IMR-90 (cell line): ENCODE measurements around the gene NME7. TPM values are rescaled to one million over a fixed set of nuclear protein-coding genes. Genes with fewer than 3 reads are reported as not detected.

Source experiments
- ATAC-seq: fragments of 200-7000 bp; cut with Tn5 transposase; 2 replicates; pipeline ENCODE4 v1.9.1; 2020; ENCODE audit warnings: low read depth, mild to moderate bottlenecking, moderate library complexity
- BruUV-seq: library from RNA; stranded (reverse); fragments of 400-500 nt; replicated peaks from 2 replicates; lab custom pipeline; 2021; lab: Mats Ljungman, UMichigan
- CTCF ChIA-PET: fragments of 300-600 bp; formaldehyde crosslinking; extraction: SDS; loops from one replicate; lab custom pipeline; 2021; ENCODE audit warnings: antibody characterized with exemption; lab: Yijun Ruan, JAX
- POLR2A ChIA-PET: fragments of 300-600 bp; sonication (Branson Sonifier 250); formaldehyde crosslinking; loops from one replicate; lab custom pipeline; 2022; ENCODE audit warnings: antibody characterized with exemption; ENCODE audit not compliant: unreplicated experiment; lab: Charles Lee
- DNase-seq: peaks from one replicate; pipeline ENCODE4 v3.0.0; 2013
- H2AFZ ChIP-seq: replicated peaks from 2 replicates; pipeline ENCODE3; 2013; ENCODE audit warnings: low read length, mild to moderate bottlenecking; ENCODE audit not compliant: poor library complexity
- H2AK5ac ChIP-seq: 2 replicates; pipeline ENCODE4 v1.6.1; 2013; ENCODE audit warnings: low read depth, low read length, inconsistent platforms
- H2AK9ac ChIP-seq: replicated peaks from 2 replicates; pipeline ENCODE3; 2013; ENCODE audit warnings: mild to moderate bottlenecking, low read depth, low read length, moderate library complexity; ENCODE audit not compliant: poor library complexity
- H2BK120ac ChIP-seq: 2 replicates; pipeline ENCODE4 v1.6.1; 2013; ENCODE audit warnings: low read depth, low read length, inconsistent platforms
- H2BK15ac ChIP-seq: 3 replicates; pipeline ENCODE4 v1.6.1; 2013; ENCODE audit warnings: low read depth, low read length, inconsistent platforms
- H2BK20ac ChIP-seq: 2 replicates; pipeline ENCODE4 v1.6.1; 2013; ENCODE audit warnings: low read depth, mild to moderate bottlenecking, inconsistent platforms, low read length, moderate library complexity
- H2BK5ac ChIP-seq: 2 replicates; pipeline ENCODE4 v1.6.1; 2013; ENCODE audit warnings: mild to moderate bottlenecking, low read depth, low read length, inconsistent platforms; ENCODE audit not compliant: poor library complexity, severe bottlenecking
- H3K14ac ChIP-seq: replicated peaks from 2 replicates; pipeline ENCODE4 v1.6.1; 2013; ENCODE audit warnings: low read depth, low read length, inconsistent platforms
- H3K18ac ChIP-seq: 2 replicates; pipeline ENCODE4 v1.6.1; 2013; ENCODE audit warnings: low read depth, low read length, control low read depth
- H3K23ac ChIP-seq: 2 replicates; pipeline ENCODE4 v1.6.1; 2013; ENCODE audit warnings: low read depth, low read length, inconsistent platforms
- H3K27ac ChIP-seq: 2 replicates; pipeline ENCODE4 v1.5.1; 2013; ENCODE audit warnings: mild to moderate bottlenecking, control low read depth, low read length; ENCODE audit not compliant: insufficient read depth
- H3K27me3 ChIP-seq: 2 replicates; pipeline ENCODE4 v1.6.1; 2013; ENCODE audit warnings: low read length; ENCODE audit not compliant: control insufficient read depth, insufficient read depth
- H3K36me3 ChIP-seq: 2 replicates; pipeline ENCODE4 v1.6.1; 2013; ENCODE audit warnings: low read length, mixed read lengths; ENCODE audit not compliant: control insufficient read depth, insufficient read depth
- H3K4ac ChIP-seq: 2 replicates; pipeline ENCODE4 v1.6.1; 2013; ENCODE audit warnings: low read depth, low read length, inconsistent platforms
- H3K4me1 ChIP-seq: 2 replicates; pipeline ENCODE4 v1.6.1; 2013; ENCODE audit warnings: low read length, mixed read lengths; ENCODE audit not compliant: control insufficient read depth, insufficient read depth
- H3K4me2 ChIP-seq: 2 replicates; pipeline ENCODE4 v1.6.1; 2013; ENCODE audit warnings: low read depth, mild to moderate bottlenecking, control low read depth, low read length, moderate library complexity
- H3K4me3 ChIP-seq: 2 replicates; pipeline ENCODE4 v1.5.1; 2013; ENCODE audit warnings: low read depth, mild to moderate bottlenecking, control low read depth, low read length, moderate library complexity; ENCODE audit not compliant: insufficient read depth
- H3K56ac ChIP-seq: 2 replicates; pipeline ENCODE4 v1.6.1; 2013; ENCODE audit warnings: low read length, inconsistent platforms; ENCODE audit not compliant: insufficient read depth; ENCODE audit errors: extremely low read depth
- H3K79me1 ChIP-seq, 2 experiments: 2 replicates each; pipeline ENCODE4 v1.6.1; 2013; ENCODE audit warnings: low read length in 2 of 2, inconsistent platforms in 1 of 2, low read depth in 1 of 2
- H3K9ac ChIP-seq: 2 replicates; pipeline ENCODE4 v1.6.1; 2013; ENCODE audit warnings: low read depth, low read length, control low read depth
- H3K9me1 ChIP-seq: 2 replicates; pipeline ENCODE4 v1.6.1; 2013; ENCODE audit warnings: low read length, inconsistent platforms; ENCODE audit not compliant: insufficient read depth
- H3K9me3 ChIP-seq: 2 replicates; pipeline ENCODE4 v1.6.1; 2013; ENCODE audit warnings: low read length; ENCODE audit not compliant: control insufficient read depth, insufficient read depth
- H4K20me1 ChIP-seq: 2 replicates; pipeline ENCODE4 v1.6.1; 2013; ENCODE audit warnings: low read length, inconsistent platforms; ENCODE audit not compliant: insufficient read depth
- H4K5ac ChIP-seq: 2 replicates; pipeline ENCODE4 v1.6.1; 2013; ENCODE audit warnings: mild to moderate bottlenecking, low read depth, low read length, control low read depth
- H4K8ac ChIP-seq, 2 experiments: 2 replicates each; pipeline ENCODE4 v1.6.1; 2013; ENCODE audit warnings: low read depth in 2 of 2, low read length in 2 of 2, control low read depth in 1 of 2, inconsistent platforms in 1 of 2
- H4K91ac ChIP-seq: 2 replicates; pipeline ENCODE4 v1.6.1; 2013; ENCODE audit warnings: low read depth, low read length, inconsistent platforms; ENCODE audit not compliant: insufficient read depth
- BHLHE40 ChIP-seq: fragments of 150-350 bp; IDR thresholded peaks from 2 replicates; pipeline ENCODE4 v1.6.1; 2016; ENCODE audit warnings: mild to moderate bottlenecking, low read depth, low read length
- CEBPB ChIP-seq: IDR thresholded peaks from 2 replicates; pipeline ENCODE4 v1.6.1; 2012; ENCODE audit warnings: low read depth, low read length, improper control_type of control experiment
- CHD1 ChIP-seq: IDR thresholded peaks from 2 replicates; pipeline ENCODE4 v1.6.1; 2012; ENCODE audit warnings: low read depth, low read length, improper control_type of control experiment
- FOS ChIP-seq: fragments of 150-350 bp; IDR thresholded peaks from 2 replicates; pipeline ENCODE4 v1.6.1; 2016; ENCODE audit warnings: low read depth, low read length
- MAZ ChIP-seq: IDR thresholded peaks from 2 replicates; pipeline ENCODE4 v1.6.1; 2012; ENCODE audit warnings: low read depth, mild to moderate bottlenecking, low read length, improper control_type of control experiment, moderate library complexity, borderline replicate concordance
- MXI1 ChIP-seq: IDR thresholded peaks from 2 replicates; pipeline ENCODE4 v1.6.1; 2012; ENCODE audit warnings: low read depth, mild to moderate bottlenecking, low read length, moderate library complexity, borderline replicate concordance
- NFE2L2 ChIP-seq: fragments of 150-350 bp; IDR thresholded peaks from 2 replicates; pipeline ENCODE4 v1.6.1; 2016; ENCODE audit warnings: low read depth, mild to moderate bottlenecking, low read length
- POLR2A ChIP-seq: IDR thresholded peaks from 2 replicates; pipeline ENCODE4 v1.6.1; 2012; ENCODE audit warnings: mild to moderate bottlenecking, low read depth, low read length
- RFX5 ChIP-seq: IDR thresholded peaks from 2 replicates; pipeline ENCODE4 v1.8.0; 2012; ENCODE audit warnings: low read depth, mild to moderate bottlenecking, low read length, moderate library complexity
- WGBS, 2 experiments: methylation state at CpG; one replicate each; pipeline versions ENCODE4 v1.1.5 to v1.1.7; 2013; ENCODE audit warnings: missing lambda C conversion rate in 2 of 2; ENCODE audit not compliant: insufficient read length in 1 of 2; ENCODE audit errors: extremely low coverage in 2 of 2; 5-methylcytosine and 5-hydroxymethylcytosine counted together
- dilution Hi-C: fragments of 300-500 bp; cut with HindIII; formaldehyde crosslinking; loops from one replicate; pipeline ENCODE4 v1.14.3; 2018; ENCODE audit warnings: low sequenced_read_pairs; ENCODE audit not compliant: unreplicated experiment
- in situ Hi-C: fragments of 300-500 bp; cut with MboI; formaldehyde crosslinking; loops from 3 replicates; pipeline ENCODE4 v1.14.3; 2019; ENCODE audit warnings: low sequenced_read_pairs, inconsistent platforms, mixed read lengths
- intact Hi-C: fragments of 100-400 bp; cut with micrococcal nuclease; formaldehyde crosslinking; loops from 2 replicates; pipeline ENCODE4 v1.10.0; 2022
- polyA plus RNA-seq, 3 experiments: library from polyadenylated mRNA; depleted of rRNA; stranded (reverse); fragments of >200 nt; gene quantifications; 2 replicates each; pipeline ENCODE4 v1.2.3, GENCODE V29; 2012; ENCODE audit warnings: low replicate concordance in 1 of 3
- total RNA-seq: library from RNA; depleted of rRNA; stranded (reverse); fragments of >200 nt; gene quantifications from 2 replicates; pipeline ENCODE4 v1.2.3, GENCODE V29; 2012
- TF ChIP-seq, protein P1 (sequence below): fragments of 150-350 bp; IDR thresholded peaks from 2 replicates; pipeline ENCODE4 v1.6.1; 2017; ENCODE audit warnings: mild to moderate bottlenecking, antibody characterized with exemption, low read length, low read depth
- TF ChIP-seq, protein P2 (sequence below): conservative IDR thresholded peaks from 2 replicates; pipeline ENCODE4 v1.5.1; 2012; ENCODE audit warnings: mild to moderate bottlenecking, low read depth, low read length, improper control_type of control experiment

Gene NME7
- total and polyA plus RNA-seq, 2 of the 4 experiments (the other 2 are of a cell fraction), result 18.3 to 22.4 TPM

DNA sequence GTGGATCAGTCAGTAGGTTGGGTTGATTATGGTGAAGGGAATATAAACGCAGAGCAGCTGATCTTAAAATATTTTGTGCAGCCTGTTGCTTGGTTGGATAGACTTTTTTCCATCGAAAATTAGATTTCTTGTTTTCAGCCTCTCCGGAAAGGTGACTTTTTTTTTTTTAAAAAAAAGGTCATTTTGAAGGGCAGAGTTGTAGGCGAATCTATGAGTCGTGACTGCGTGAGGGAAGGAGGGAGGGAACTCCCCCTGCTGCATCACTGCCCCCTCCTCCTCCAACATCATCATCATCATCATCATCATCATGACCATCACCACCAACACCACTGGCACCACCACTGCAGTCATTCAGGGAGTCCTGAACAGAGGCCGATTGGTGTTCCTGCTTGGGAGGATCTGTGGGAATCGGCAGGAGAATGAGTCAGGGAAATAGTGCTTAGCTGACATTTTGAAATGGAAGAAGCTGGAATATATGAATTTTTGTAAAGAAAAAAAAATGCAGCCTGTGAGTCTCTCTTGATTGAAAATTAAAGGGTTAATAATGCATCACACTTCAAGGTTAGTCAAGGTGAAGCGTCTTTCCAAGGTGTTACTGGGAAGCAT lies 259.9 kb downstream of the NME7 start (continued):
- TF ChIP-seq NFE2L2, result 0 out of 2 replicates have a peak, but pooled peaks have one; percentile 5
- TF ChIP-seq MXI1, result no peak

DNA sequence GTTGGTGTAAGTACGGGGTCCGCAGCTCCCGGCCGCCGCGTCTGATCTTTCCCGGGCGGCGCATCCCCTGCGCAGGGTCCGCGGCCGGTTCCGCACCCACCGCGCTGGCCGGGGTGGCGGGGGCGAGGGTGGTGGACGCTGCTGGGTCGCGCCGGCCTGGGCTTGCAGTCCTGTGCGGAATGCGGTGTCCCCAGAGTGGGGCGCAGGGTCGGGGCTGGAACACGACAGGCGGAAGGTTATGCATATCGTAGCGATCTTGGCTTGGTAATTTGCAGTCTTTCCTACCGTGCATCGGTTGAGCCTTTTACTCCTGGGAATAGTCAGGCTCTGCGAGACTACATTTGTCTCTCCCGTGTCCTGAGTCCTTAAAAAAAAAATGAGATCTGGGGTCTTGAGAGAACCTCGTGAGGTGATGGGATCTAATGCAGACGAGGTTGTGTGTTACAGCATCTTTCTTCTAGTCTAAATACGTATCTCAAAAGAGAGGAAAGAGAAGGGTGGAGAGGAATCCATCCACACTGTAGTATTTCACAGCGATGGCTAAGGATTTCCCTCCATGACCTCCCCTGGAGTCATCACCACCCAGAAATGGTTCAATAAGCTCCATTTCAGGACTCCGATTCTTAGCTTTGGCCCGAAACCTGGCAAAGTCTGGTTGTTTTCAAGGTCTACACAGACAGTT lies 260.5 kb downstream of the NME7 start:
- in situ Hi-C loops, result loop anchor here (25.0 kb wide), 2 partner anchors 970 to 1605 kb away; partner anchors contain the start of gene GPR161
- dilution Hi-C loops, result no loop called here
- WGBS, 2 experiments, result 0% methylated on average over 8 of the region's 41 CpGs; no CpG with 5 or more reads in 1 of the 2 experiments
- H3K27ac ChIP-seq, result peak overlapping the region; percentile 58
- peak overlapping the region; percentile 59 for H3K14ac ChIP-seq
- peaks cover 5% of the 10 kb centered on the region; the same call in 1 of the 2 replicates for H3K9me1 ChIP-seq
- H2AK5ac ChIP-seq, result peak overlapping the region; percentile 52; the same call in 1 of the 2 replicates
- peak overlapping the region; percentile 11; the same call in 1 of the 2 replicates for H4K5ac ChIP-seq
- H2AFZ ChIP-seq, result peak overlapping the region; percentile 91
- H3K4me1 ChIP-seq, result peaks cover 18% of the 10 kb centered on the region
- no peaks in the 10 kb centered on the region for H3K9me3 ChIP-seq
- peak overlapping the region; percentile 42; the same call in 1 of the 3 replicates for H2BK15ac ChIP-seq
- H4K20me1 ChIP-seq, result no peaks in the 10 kb centered on the region
- H3K27me3 ChIP-seq, result peaks cover 7% of the 10 kb centered on the region
- H2BK20ac ChIP-seq, result 0 out of 2 replicates have a peak overlapping the region, but pooled peaks have one; percentile 1
- H3K18ac ChIP-seq, result peak overlapping the region; percentile 68
- H3K56ac ChIP-seq, result peak overlapping the region; percentile 76; the same call in 1 of the 2 replicates
- CTCF ChIA-PET, result interaction anchor here (0.6 to 1.0 kb wide), 4 partner anchors 95 to 482 kb away, joined by 3 to 5 read pairs (median 4); no protein-coding TSS in a partner anchor
- H4K91ac ChIP-seq, result peak overlapping the region; percentile 75
- H2BK5ac ChIP-seq, result peak overlapping the region; percentile 77
- H4K8ac ChIP-seq, result peak overlapping the region in 1 of 2 experiments; percentile 48; a peak in 1 of 4 replicates
- intact Hi-C loops, result loop anchor here (2.0 to 5.0 kb wide), 3 partner anchors 220 to 260 kb away; partner anchors contain the start of genes BLZF1 and NME7
- H3K36me3 ChIP-seq, result peaks cover under 1% of the 10 kb centered on the region; the same call in 1 of the 2 replicates
- peak overlapping the region; percentile 61 for H3K4ac ChIP-seq
- DNase-seq, result peak; percentile 39
- POLR2A ChIA-PET, result no interaction called here
- H3K23ac ChIP-seq, result peak overlapping the region; percentile 94
- peak; percentile 0 for ATAC-seq
- peak overlapping the region; percentile 71 for H3K9ac ChIP-seq
- peak overlapping the region; percentile 99 for H3K4me2 ChIP-seq
- peak overlapping the region; percentile 76 for H2AK9ac ChIP-seq
- peaks cover 15 to 46% of the 10 kb centered on the region in 2 experiments for H3K79me1 ChIP-seq
- BruUV-seq, result no TSS peak
- H2BK120ac ChIP-seq, result peak overlapping the region; percentile 28; the same call in 1 of the 2 replicates
- peak overlapping the region; percentile 97 for H3K4me3 ChIP-seq
- TF ChIP-seq, protein P1, sequence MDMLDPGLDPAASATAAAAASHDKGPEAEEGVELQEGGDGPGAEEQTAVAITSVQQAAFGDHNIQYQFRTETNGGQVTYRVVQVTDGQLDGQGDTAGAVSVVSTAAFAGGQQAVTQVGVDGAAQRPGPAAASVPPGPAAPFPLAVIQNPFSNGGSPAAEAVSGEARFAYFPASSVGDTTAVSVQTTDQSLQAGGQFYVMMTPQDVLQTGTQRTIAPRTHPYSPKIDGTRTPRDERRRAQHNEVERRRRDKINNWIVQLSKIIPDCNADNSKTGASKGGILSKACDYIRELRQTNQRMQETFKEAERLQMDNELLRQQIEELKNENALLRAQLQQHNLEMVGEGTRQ, result no peak
- no peak for TF ChIP-seq MXI1
- TF ChIP-seq RFX5, result no peak
- no peak for TF ChIP-seq FOS
- no peak for TF ChIP-seq POLR2A
- no peak for TF ChIP-seq NFE2L2
- no peak for TF ChIP-seq MAZ
- TF ChIP-seq, protein P2, sequence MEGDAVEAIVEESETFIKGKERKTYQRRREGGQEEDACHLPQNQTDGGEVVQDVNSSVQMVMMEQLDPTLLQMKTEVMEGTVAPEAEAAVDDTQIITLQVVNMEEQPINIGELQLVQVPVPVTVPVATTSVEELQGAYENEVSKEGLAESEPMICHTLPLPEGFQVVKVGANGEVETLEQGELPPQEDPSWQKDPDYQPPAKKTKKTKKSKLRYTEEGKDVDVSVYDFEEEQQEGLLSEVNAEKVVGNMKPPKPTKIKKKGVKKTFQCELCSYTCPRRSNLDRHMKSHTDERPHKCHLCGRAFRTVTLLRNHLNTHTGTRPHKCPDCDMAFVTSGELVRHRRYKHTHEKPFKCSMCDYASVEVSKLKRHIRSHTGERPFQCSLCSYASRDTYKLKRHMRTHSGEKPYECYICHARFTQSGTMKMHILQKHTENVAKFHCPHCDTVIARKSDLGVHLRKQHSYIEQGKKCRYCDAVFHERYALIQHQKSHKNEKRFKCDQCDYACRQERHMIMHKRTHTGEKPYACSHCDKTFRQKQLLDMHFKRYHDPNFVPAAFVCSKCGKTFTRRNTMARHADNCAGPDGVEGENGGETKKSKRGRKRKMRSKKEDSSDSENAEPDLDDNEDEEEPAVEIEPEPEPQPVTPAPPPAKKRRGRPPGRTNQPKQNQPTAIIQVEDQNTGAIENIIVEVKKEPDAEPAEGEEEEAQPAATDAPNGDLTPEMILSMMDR, result no peak
- no peak for TF ChIP-seq CHD1
- no peak for TF ChIP-seq CEBPB
- TF ChIP-seq BHLHE40, result no peak
